Measurements from ENCODE around the gene AICDA. TPM values are rescaled to one million over a fixed set of nuclear protein-coding genes. Genes with fewer than 3 reads are reported as not detected.

The AICDA gene
- total and polyA plus RNA-seq, 4 experiments from 2014 or later, result not detected

- Histone ChIP-seq H3K27ac (ENCODE audit: low read depth, low read length) (peak overlapping the region; percentile 38), H3K27me3 (ENCODE audit: insufficient read depth, low read length) (no peaks in the 10 kb centered on the region), H3K9me3 (ENCODE audit: control insufficient read depth in 1 of 2, low read length in 2 of 2) (no peaks in the 10 kb centered on the region), H3K4me3 (ENCODE audit: low read length in 2 of 2) (peak overlapping the region in 1 of 2 donors; percentile 36), H3K4me1 (ENCODE audit: insufficient read depth, low read length) (peaks cover 42% of the 10 kb centered on the region), H3K36me3 (ENCODE audit: insufficient read depth, low read length) (no peaks in the 10 kb centered on the region)
- ChIA-PET POLR2A (ENCODE audit: partially characterized antibody) (interaction anchor here (0.7 to 2.4 kb wide), 16 partner anchors 11 to 1026 kb away, joined by 3 to 18 read pairs (median 4); partner anchors contain the start of genes KLRG1, M6PR and RIMKLB), CTCF (ENCODE audit: partially characterized antibody) (interaction anchor here (0.9 to 2.0 kb wide), 10 partner anchors 11 to 387 kb away, joined by 3 to 17 read pairs (median 6); partner anchors contain the start of genes CLEC4E and M6PR)
- Mint-ChIP-seq H3K4me1 (peaks cover 37 to 60% (median 46%) of the 10 kb centered on the region in 4 donors), H3K9me3 (peaks cover 0 to 3% (median under 1%) of the 10 kb centered on the region in 8 donors), H3K36me3 (no peaks in the 10 kb centered on the region), H3K27ac (peak overlapping the region; percentile 83 to 98 (median 94)), H3K4me3 (peak overlapping the region; percentile 68 to 92 (median 82)), H3K27me3 (no peaks in the 10 kb centered on the region)
- intact Hi-C loops (cut with micrococcal nuclease), result loop anchor here (1.0 to 2.0 kb wide), 3 partner anchors 13 to 306 kb away; partner anchors contain the start of gene RIMKLB
- DNase-seq, result peak; percentile 52 to 65 (median 59)
Observed at GRCh38 chr12:8644345-8645248, 31.9 kb upstream of the AICDA start.

GRCh38 chr12:8642775-8643174, 30.1 kb upstream of the AICDA start:
- DNase-seq, result no peak
- Mint-ChIP-seq H3K4me3 (no peak overlapping the region), H3K27ac (peak overlapping the region in 1 of 7 donors; percentile 37), H3K9me3 (peaks cover 0 to 3% (median under 1%) of the 10 kb centered on the region in 8 donors), H3K36me3 (no peaks in the 10 kb centered on the region), H3K4me1 (peaks cover 25 to 42% (median 35%) of the 10 kb centered on the region in 4 donors), H3K27me3 (no peaks in the 10 kb centered on the region)
- CTCF ChIA-PET (ENCODE audit: partially characterized antibody), result interaction anchor here (1.1 to 1.2 kb wide), 2 partner anchors 12 to 15 kb away, joined by 3 to 5 read pairs; no protein-coding TSS in a partner anchor
- intact Hi-C loops (cut with micrococcal nuclease), result no loop called here
- Histone ChIP-seq H3K36me3 (ENCODE audit: insufficient read depth, low read length) (no peaks in the 10 kb centered on the region), H3K9me3 (ENCODE audit: control insufficient read depth in 1 of 2, low read length in 2 of 2) (no peaks in the 10 kb centered on the region), H3K4me3 (ENCODE audit: low read length in 2 of 2) (no peak overlapping the region), H3K27me3 (ENCODE audit: insufficient read depth, low read length) (no peaks in the 10 kb centered on the region), H3K4me1 (ENCODE audit: insufficient read depth, low read length) (peaks cover 29% of the 10 kb centered on the region), H3K27ac (ENCODE audit: low read depth, low read length) (no peak overlapping the region)
- POLR2A ChIA-PET (ENCODE audit: partially characterized antibody), result no interaction called here

- H3K27ac ChIP-seq (ENCODE audit: low read depth, low read length), result no peak overlapping the region
- H3K4me3 ChIP-seq (ENCODE audit: low read length in 2 of 2), result no peak overlapping the region
- DNase-seq, result no peak
- Mint-ChIP-seq H3K4me1 (peaks cover 16 to 23% (median 19%) of the 10 kb centered on the region in 4 donors), H3K9me3 (peaks cover 0 to 3% (median under 1%) of the 10 kb centered on the region in 8 donors), H3K27ac (peak overlapping the region in 3 of 7 donors; percentile 10 to 37 (median 31)), H3K36me3 (no peaks in the 10 kb centered on the region), H3K4me3 (no peak overlapping the region), H3K27me3 (no peaks in the 10 kb centered on the region)
- ChIA-PET POLR2A (ENCODE audit: partially characterized antibody) (no interaction called here), CTCF (ENCODE audit: partially characterized antibody) (interaction anchor here (0.7 to 1.2 kb wide), 3 partner anchors 17 to 93 kb away, joined by 3 to 4 read pairs (median 3); no protein-coding TSS in a partner anchor)
- no peaks in the 10 kb centered on the region for H3K9me3 ChIP-seq (ENCODE audit: control insufficient read depth in 1 of 2, low read length in 2 of 2)
- intact Hi-C loops (cut with micrococcal nuclease), result no loop called here
- H3K27me3 ChIP-seq (ENCODE audit: insufficient read depth, low read length), result no peaks in the 10 kb centered on the region
- H3K36me3 ChIP-seq (ENCODE audit: insufficient read depth, low read length), result no peaks in the 10 kb centered on the region
- H3K4me1 ChIP-seq (ENCODE audit: insufficient read depth, low read length), result peaks cover 15% of the 10 kb centered on the region
Observed at GRCh38 chr12:8639936-8640335, 27.3 kb upstream of the AICDA start.

GRCh38 chr12:8638951-8639350, 26.3 kb upstream of the AICDA start:
- no peak for DNase-seq
- Histone ChIP-seq H3K27me3 (ENCODE audit: insufficient read depth, low read length) (no peaks in the 10 kb centered on the region), H3K4me3 (ENCODE audit: low read length in 2 of 2) (no peak overlapping the region), H3K4me1 (ENCODE audit: insufficient read depth, low read length) (peaks cover 5% of the 10 kb centered on the region), H3K27ac (ENCODE audit: low read depth, low read length) (no peak overlapping the region), H3K36me3 (ENCODE audit: insufficient read depth, low read length) (no peaks in the 10 kb centered on the region), H3K9me3 (ENCODE audit: control insufficient read depth in 1 of 2, low read length in 2 of 2) (no peaks in the 10 kb centered on the region)
- Mint-ChIP-seq H3K27me3 (no peaks in the 10 kb centered on the region), H3K36me3 (no peaks in the 10 kb centered on the region), H3K4me3 (no peak overlapping the region), H3K27ac (no peak overlapping the region), H3K4me1 (peaks cover 6 to 13% (median 9%) of the 10 kb centered on the region in 4 donors), H3K9me3 (peaks cover 0 to 3% (median under 1%) of the 10 kb centered on the region in 8 donors)
- ChIA-PET POLR2A (ENCODE audit: partially characterized antibody) (no interaction called here), CTCF (ENCODE audit: partially characterized antibody) (no interaction called here)
- intact Hi-C loops (cut with micrococcal nuclease), result no loop called here

- no peaks in the 10 kb centered on the region for H3K27me3 ChIP-seq (ENCODE audit: insufficient read depth, low read length)
- no peaks in the 10 kb centered on the region for H3K36me3 ChIP-seq (ENCODE audit: insufficient read depth, low read length)
- no peak overlapping the region for H3K27ac ChIP-seq (ENCODE audit: low read depth, low read length)
- no peak for DNase-seq
- no peaks in the 10 kb centered on the region for H3K9me3 ChIP-seq (ENCODE audit: control insufficient read depth in 1 of 2, low read length in 2 of 2)
- CTCF ChIA-PET (ENCODE audit: partially characterized antibody), result no interaction called here
- H3K4me1 ChIP-seq (ENCODE audit: insufficient read depth, low read length), result no peaks in the 10 kb centered on the region
- peaks cover 0 to 3% (median under 1%) of the 10 kb centered on the region in 8 donors for H3K9me3 Mint-ChIP-seq
- H3K4me3 ChIP-seq (ENCODE audit: low read length in 2 of 2), result no peak overlapping the region
- POLR2A ChIA-PET (ENCODE audit: partially characterized antibody), result no interaction called here
- no peak overlapping the region for H3K4me3 Mint-ChIP-seq
- peaks cover 0 to 7% (median 3%) of the 10 kb centered on the region in 4 donors for H3K4me1 Mint-ChIP-seq
- intact Hi-C loops (cut with micrococcal nuclease), result no loop called here
- H3K36me3 Mint-ChIP-seq, result no peaks in the 10 kb centered on the region
- H3K27ac Mint-ChIP-seq, result peak overlapping the region in 2 of 7 donors; percentile 12 to 49
- no peaks in the 10 kb centered on the region for H3K27me3 Mint-ChIP-seq
Observed at GRCh38 chr12:8637666-8638065, 25.0 kb upstream of the AICDA start.

GRCh38 chr12:8637244-8637643, 24.6 kb upstream of the AICDA start:
- Histone ChIP-seq H3K27ac (ENCODE audit: low read depth, low read length) (no peak overlapping the region), H3K4me1 (ENCODE audit: insufficient read depth, low read length) (no peaks in the 10 kb centered on the region), H3K36me3 (ENCODE audit: insufficient read depth, low read length) (no peaks in the 10 kb centered on the region), H3K9me3 (ENCODE audit: control insufficient read depth in 1 of 2, low read length in 2 of 2) (no peaks in the 10 kb centered on the region), H3K27me3 (ENCODE audit: insufficient read depth, low read length) (no peaks in the 10 kb centered on the region), H3K4me3 (ENCODE audit: low read length in 2 of 2) (no peak overlapping the region)
- POLR2A ChIA-PET (ENCODE audit: partially characterized antibody), result no interaction called here
- no peak overlapping the region for H3K4me3 Mint-ChIP-seq
- no peak overlapping the region for H3K27ac Mint-ChIP-seq
- intact Hi-C loops (cut with micrococcal nuclease), result no loop called here
- H3K4me1 Mint-ChIP-seq, result peaks cover 0 to 7% (median 3%) of the 10 kb centered on the region in 4 donors
- CTCF ChIA-PET (ENCODE audit: partially characterized antibody), result interaction anchor here (1.2 kb wide), 1 partner anchor 26 kb away, joined by 3 read pairs; no protein-coding TSS in a partner anchor
- peaks cover 0 to 3% (median under 1%) of the 10 kb centered on the region in 8 donors for H3K9me3 Mint-ChIP-seq
- no peaks in the 10 kb centered on the region for H3K36me3 Mint-ChIP-seq
- DNase-seq, result no peak
- no peaks in the 10 kb centered on the region for H3K27me3 Mint-ChIP-seq

GRCh38 chr12:8636581-8636980, 23.9 kb upstream of the AICDA start:
- ChIA-PET POLR2A (ENCODE audit: partially characterized antibody) (no interaction called here), CTCF (ENCODE audit: partially characterized antibody) (interaction anchor here (1.2 kb wide), 1 partner anchor 26 kb away, joined by 3 read pairs; no protein-coding TSS in a partner anchor)

More at GRCh38 chr12:8636581-8636980, 23.9 kb upstream of the AICDA start:
- Histone ChIP-seq H3K9me3 (ENCODE audit: control insufficient read depth in 1 of 2, low read length in 2 of 2) (no peaks in the 10 kb centered on the region), H3K36me3 (ENCODE audit: insufficient read depth, low read length) (no peaks in the 10 kb centered on the region), H3K4me1 (ENCODE audit: insufficient read depth, low read length) (no peaks in the 10 kb centered on the region), H3K4me3 (ENCODE audit: low read length in 2 of 2) (no peak overlapping the region), H3K27me3 (ENCODE audit: insufficient read depth, low read length) (no peaks in the 10 kb centered on the region), H3K27ac (ENCODE audit: low read depth, low read length) (no peak overlapping the region)
- no peak overlapping the region for H3K27ac Mint-ChIP-seq
- intact Hi-C loops (cut with micrococcal nuclease), result no loop called here
- no peak overlapping the region for H3K4me3 Mint-ChIP-seq
- no peaks in the 10 kb centered on the region for H3K36me3 Mint-ChIP-seq
- peaks cover 0 to 7% (median 3%) of the 10 kb centered on the region in 4 donors for H3K4me1 Mint-ChIP-seq
- H3K27me3 Mint-ChIP-seq, result no peaks in the 10 kb centered on the region
- no peak for DNase-seq
- peaks cover 0 to 4% (median 0%) of the 10 kb centered on the region in 8 donors for H3K9me3 Mint-ChIP-seq

Data from CD4-positive, alpha-beta memory T cell (primary cell).